ENCODE data around the gene SLC6A7.

SLC6A7 gene

DNA sequence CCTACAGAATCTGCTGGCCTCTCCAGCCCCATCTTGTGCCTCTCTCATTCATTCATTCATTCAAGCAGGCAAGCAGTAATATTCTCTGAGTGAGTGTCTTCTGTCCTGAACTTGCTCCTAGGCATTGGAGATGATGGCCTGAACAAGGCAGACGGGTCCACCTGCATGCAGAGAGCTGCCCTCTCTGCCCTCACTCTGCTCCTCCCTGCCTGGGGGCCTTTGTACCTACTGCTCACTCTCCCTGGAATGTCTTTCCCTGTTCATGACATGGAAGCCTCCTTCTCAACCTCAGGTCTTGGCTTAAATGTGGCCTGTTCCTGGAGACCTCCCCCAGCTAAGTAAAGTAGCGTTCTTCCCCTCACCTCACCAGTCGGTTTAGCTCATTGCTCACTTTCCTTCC is 16.7 kb upstream of the SLC6A7 start:
- TF ChIP-seq, protein P1, sequence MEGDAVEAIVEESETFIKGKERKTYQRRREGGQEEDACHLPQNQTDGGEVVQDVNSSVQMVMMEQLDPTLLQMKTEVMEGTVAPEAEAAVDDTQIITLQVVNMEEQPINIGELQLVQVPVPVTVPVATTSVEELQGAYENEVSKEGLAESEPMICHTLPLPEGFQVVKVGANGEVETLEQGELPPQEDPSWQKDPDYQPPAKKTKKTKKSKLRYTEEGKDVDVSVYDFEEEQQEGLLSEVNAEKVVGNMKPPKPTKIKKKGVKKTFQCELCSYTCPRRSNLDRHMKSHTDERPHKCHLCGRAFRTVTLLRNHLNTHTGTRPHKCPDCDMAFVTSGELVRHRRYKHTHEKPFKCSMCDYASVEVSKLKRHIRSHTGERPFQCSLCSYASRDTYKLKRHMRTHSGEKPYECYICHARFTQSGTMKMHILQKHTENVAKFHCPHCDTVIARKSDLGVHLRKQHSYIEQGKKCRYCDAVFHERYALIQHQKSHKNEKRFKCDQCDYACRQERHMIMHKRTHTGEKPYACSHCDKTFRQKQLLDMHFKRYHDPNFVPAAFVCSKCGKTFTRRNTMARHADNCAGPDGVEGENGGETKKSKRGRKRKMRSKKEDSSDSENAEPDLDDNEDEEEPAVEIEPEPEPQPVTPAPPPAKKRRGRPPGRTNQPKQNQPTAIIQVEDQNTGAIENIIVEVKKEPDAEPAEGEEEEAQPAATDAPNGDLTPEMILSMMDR (conservative IDR thresholded peaks at IDR 0.05; ENCODE audit: low read depth, low read length), result no peak
- Histone ChIP-seq H3K4me1 (ENCODE audit: low read depth, poor library complexity, severe bottlenecking) (peaks cover 9% of the 10 kb centered on the region), H3K36me3 (ENCODE audit: insufficient read depth) (no peaks in the 10 kb centered on the region), H3K27ac (no peak overlapping the region), H4K20me1 (ENCODE audit: insufficient read depth) (no peaks in the 10 kb centered on the region), H3K27me3 (ENCODE audit: insufficient read depth, low read depth) (no peaks in the 10 kb centered on the region), H2AFZ (ENCODE audit: low read depth) (no peak overlapping the region), H3K4me3 (IDR thresholded peaks at IDR 0.05; ENCODE audit: insufficient read depth, low read depth, low read length) (no peak overlapping the region), H3K4me2 (no peak overlapping the region), H3K9ac (no peak overlapping the region), H3K79me2 (ENCODE audit: insufficient read depth, low read depth) (no peaks in the 10 kb centered on the region)

DNA sequence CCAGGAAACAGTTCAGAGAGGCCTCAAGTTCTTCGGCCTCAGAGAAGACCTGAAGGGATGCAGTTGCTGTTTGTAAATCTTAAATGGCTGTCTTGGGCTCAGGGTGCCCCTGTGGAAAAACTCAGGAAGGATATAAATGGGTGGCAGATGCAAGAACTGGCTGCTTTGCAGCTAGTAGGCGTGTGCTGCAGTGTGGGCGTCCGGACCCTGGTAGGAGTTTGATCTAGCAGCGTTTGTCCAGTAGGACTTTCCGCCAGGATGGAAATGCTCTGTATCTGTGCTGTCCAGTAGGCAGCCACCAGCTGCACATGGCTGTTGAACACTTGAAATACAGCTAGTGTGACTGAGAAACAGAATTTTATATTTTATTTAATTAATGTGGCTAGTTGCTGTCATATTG is 15.6 kb upstream of the SLC6A7 start:
- Histone ChIP-seq H4K20me1 (ENCODE audit: insufficient read depth) (no peaks in the 10 kb centered on the region), H3K36me3 (ENCODE audit: insufficient read depth) (no peaks in the 10 kb centered on the region), H2AFZ (ENCODE audit: low read depth) (no peak overlapping the region), H3K4me3 (IDR thresholded peaks at IDR 0.05; ENCODE audit: insufficient read depth, low read depth, low read length) (no peak overlapping the region), H3K4me1 (ENCODE audit: low read depth, poor library complexity, severe bottlenecking) (no peaks in the 10 kb centered on the region), H3K79me2 (ENCODE audit: insufficient read depth, low read depth) (no peaks in the 10 kb centered on the region), H3K27ac (no peak overlapping the region), H3K27me3 (ENCODE audit: insufficient read depth, low read depth) (no peaks in the 10 kb centered on the region), H3K9ac (no peak overlapping the region), H3K4me2 (no peak overlapping the region)
- TF ChIP-seq, protein P1 (conservative IDR thresholded peaks at IDR 0.05; ENCODE audit: low read depth, low read length), result no peak

DNA sequence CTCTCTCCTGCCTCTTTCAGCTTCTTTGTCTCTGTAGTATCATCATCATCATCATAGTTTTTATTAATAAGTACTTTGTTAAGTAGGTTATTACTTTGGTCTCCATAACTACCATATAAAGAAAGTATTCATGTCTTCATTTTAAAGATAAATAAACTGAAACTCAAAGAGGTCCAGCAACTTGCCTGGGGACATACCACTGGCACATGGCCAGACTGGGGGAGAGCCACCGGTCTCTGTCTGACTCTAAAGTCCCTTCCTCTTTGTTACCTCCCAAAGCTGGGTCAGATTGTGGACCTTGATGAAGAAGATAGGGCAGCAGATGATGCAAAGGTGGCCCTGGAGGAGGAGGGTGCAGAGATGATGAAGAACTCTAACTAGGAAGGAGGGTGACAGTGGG is 14.8 kb upstream of the SLC6A7 start:
- Histone ChIP-seq H3K4me1 (ENCODE audit: low read depth, poor library complexity, severe bottlenecking) (no peaks in the 10 kb centered on the region), H3K27ac (no peak overlapping the region), H3K36me3 (ENCODE audit: insufficient read depth) (no peaks in the 10 kb centered on the region), H2AFZ (ENCODE audit: low read depth) (no peak overlapping the region), H4K20me1 (ENCODE audit: insufficient read depth) (no peaks in the 10 kb centered on the region), H3K4me3 (IDR thresholded peaks at IDR 0.05; ENCODE audit: insufficient read depth, low read depth, low read length) (no peak overlapping the region), H3K79me2 (ENCODE audit: insufficient read depth, low read depth) (no peaks in the 10 kb centered on the region), H3K9ac (no peak overlapping the region), H3K4me2 (no peak overlapping the region), H3K27me3 (ENCODE audit: insufficient read depth, low read depth) (no peaks in the 10 kb centered on the region)
- TF ChIP-seq, protein P1 (conservative IDR thresholded peaks at IDR 0.05; ENCODE audit: low read depth, low read length), result no peak

DNA sequence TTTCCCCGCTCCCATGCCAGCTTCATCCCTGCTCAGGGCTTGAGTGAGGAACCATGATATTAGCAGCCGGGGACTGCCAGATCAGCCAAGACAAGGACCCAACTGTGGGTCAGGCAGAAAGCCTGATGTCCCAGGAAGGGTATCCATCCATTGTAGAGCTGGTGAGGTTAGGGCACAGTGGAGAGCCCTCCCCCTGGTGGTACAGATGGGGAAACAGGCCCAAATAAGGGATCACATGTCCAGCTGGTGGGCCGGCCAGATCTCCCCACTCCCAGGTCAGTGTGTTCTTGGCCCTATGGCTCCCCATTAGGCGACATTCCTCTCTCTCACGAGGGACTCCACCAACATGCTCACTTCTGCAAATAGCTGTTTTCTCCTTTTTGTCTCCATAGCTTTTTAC is 14.3 kb upstream of the SLC6A7 start:
- no peak overlapping the region for H3K9ac ChIP-seq
- H3K36me3 ChIP-seq (ENCODE audit: insufficient read depth), result no peaks in the 10 kb centered on the region
- H3K79me2 ChIP-seq (ENCODE audit: insufficient read depth, low read depth), result no peaks in the 10 kb centered on the region
- no peak overlapping the region for H3K4me3 ChIP-seq (IDR thresholded peaks at IDR 0.05; ENCODE audit: insufficient read depth, low read depth, low read length)
- no peaks in the 10 kb centered on the region for H3K4me1 ChIP-seq (ENCODE audit: low read depth, poor library complexity, severe bottlenecking)
- H2AFZ ChIP-seq (ENCODE audit: low read depth), result no peak overlapping the region
- no peak overlapping the region for H3K27ac ChIP-seq
- no peak overlapping the region for H3K4me2 ChIP-seq
- TF ChIP-seq, protein P1 (conservative IDR thresholded peaks at IDR 0.05; ENCODE audit: low read depth, low read length), result peak; percentile 55; the same call in 1 of the 2 replicates
- H3K27me3 ChIP-seq (ENCODE audit: insufficient read depth, low read depth), result no peaks in the 10 kb centered on the region
- no peaks in the 10 kb centered on the region for H4K20me1 ChIP-seq (ENCODE audit: insufficient read depth)
